Activated CD4-positive, CD25-positive, alpha-beta regulatory T cell treated with anti-CD3 and anti-CD28 coated beads, Interleukin-2, amount 50 U/mL, for 72 hours (primary cell): Measurements from ENCODE around the gene EML1.

Experiments used
- DNase-seq: peaks from one replicate; pipeline ENCODE4 v3.0.0; 2021

EML1 gene

DNA sequence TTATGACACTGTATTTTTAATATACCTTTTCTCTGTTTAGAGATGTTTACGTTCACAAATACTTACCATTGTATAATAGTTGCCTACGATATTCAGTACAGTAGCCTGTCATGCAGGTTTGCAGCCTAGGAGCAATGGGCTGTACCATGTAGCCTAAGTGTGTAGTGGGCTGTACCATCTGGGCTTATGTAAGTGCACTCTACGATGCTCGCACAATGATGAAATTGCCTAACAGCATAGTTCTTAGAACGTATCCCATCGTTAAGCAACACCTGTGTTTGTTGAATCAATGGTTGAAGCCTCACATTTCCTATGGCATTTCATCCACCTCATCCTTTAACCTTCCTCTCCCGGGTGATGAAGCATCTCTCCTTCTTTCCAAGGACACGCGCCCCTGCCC, 12.5 kb upstream of the EML1 start:
- DNase-seq, result no peak

- DNase-seq, result no peak
Measured at GRCh38 chr14:99781091-99781490, 12.1 kb upstream of the EML1 start.

DNA sequence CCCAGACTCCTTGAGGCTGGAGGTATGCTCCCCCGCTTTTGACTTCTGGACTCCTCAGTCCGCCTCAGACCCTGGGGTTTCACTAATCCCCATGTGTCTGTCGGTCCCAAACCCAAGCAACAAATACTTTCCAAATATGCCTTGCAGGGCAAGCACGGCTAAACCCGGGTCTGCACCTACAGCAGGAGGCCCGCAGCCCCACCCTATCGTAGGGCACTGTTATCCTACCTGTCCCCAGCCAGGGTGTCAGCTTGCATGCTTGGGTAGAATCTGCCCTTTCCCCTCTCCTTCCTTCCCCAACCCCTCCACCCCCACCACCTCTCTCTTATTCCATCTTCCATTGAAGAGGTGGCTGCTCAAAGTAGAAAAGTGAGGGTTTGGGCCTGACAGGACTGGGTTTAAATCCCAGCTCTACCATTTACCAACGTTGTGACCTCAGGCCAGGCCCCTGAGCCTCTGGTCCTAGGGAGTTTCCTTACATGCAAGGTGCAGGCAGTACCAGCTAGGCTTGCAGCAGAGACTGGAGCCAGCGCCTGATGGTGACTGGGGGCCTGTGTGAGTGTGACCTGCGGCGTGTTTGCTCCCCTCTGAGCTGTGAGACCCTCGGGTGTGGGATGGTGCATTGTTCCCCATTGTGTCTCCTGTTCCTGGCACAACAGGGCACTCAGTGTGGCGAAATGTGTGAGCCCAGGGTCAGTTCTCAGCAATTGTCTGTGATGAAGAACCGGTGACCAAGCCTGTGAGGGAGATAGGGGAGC, 11.2 kb upstream of the EML1 start:
- DNase-seq, result no peak

DNA sequence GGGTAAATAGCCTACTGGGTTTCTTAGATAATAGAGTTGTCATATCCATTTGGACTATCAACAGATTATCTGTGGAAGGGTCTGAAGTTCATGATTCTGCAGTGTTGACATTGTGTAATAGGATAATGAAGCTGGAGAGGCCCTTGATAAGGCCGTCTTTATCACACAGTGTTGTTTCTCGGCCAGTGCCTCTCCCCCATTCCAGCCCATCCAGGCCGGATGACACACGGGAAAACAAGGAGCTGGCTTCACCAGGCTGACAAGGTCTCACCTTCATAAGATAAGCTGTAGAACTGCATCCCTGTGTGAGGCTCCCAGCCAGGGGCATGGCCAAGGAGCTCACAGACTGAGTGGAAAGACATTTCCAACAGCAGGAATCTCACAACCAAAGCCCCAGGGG, 8.7 kb upstream of the EML1 start:
- no peak for DNase-seq

DNA sequence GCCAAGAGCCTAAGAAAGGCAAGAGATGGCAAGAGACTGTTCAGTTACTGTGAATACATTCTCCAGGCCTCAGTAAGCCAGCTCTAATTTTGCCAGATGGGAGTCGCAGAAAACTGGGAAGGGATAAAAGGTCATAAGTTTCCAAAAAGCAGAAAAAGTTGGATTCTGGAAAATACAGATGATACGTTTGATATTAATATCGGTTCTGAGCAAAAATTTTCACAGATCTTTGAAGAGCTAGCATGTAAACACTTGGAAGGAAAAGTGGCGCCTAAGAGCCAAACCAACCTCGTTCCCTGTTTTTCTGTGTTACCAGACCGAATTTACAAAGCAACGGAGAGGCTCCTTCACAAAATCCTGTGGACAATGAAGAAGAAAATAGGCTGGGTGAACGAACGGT, 7.8 kb upstream of the EML1 start:
- no peak for DNase-seq

- no peak for DNase-seq
Measured at GRCh38 chr14:99786511-99786989, 6.7 kb upstream of the EML1 start.

DNA sequence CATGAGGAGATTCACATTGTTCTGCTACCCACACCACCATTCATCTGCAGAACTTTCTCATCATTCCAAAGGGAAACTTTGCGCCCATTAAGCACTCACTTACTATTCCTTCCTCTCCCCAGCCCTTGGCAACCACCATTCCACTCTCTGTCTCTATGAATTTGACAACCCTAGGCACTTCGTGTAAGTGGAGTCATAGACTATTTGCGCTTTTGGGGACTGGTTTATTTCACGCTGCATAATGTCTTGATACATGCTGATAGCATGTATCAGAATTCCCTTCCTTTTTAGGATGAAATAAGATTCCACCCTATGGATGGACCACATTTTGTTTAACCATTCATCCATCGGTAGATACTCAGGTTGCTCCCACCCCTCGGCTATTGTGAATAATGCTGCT, 4.5 kb upstream of the EML1 start:
- no peak for DNase-seq

- DNase-seq, result no peak
Measured at GRCh38 chr14:99789581-99789980, 3.6 kb upstream of the EML1 start.

DNA sequence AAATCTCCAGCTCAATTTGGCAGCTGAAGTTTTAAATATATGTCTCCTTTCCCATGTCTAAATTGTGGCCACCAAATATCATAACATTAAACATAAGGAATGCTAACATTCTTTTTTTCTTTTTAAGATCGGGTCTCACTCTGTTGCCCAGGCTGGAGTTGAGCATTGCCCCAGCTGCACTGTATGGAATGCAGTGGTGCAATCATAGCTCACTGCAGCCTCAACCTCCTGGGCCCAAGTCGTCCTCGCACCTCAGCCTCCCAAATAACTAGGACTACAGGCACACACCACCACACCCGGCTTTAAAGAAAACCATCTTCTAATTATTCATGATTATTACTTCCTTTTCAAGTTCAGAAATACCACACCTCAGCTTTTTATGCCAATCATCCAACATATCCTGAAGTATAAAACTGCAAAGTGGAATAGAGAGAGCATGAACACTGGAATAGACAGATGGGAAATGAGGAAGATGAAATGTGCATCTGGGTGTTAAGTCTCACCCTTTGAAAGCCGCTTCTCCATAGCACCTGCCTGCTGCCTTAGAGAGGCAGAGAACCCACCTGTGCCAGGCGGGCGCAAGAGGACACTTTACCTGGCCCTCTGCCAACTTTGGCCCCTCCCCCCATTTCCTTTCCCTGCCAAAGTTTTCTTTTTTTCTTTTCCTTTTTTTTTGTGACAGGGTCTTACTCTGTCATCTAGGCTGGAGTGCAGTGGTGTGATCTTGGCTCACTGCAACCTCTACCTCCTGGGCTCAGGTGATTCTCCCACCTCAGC, 2.8 kb upstream of the EML1 start:
- DNase-seq, result no peak

DNA sequence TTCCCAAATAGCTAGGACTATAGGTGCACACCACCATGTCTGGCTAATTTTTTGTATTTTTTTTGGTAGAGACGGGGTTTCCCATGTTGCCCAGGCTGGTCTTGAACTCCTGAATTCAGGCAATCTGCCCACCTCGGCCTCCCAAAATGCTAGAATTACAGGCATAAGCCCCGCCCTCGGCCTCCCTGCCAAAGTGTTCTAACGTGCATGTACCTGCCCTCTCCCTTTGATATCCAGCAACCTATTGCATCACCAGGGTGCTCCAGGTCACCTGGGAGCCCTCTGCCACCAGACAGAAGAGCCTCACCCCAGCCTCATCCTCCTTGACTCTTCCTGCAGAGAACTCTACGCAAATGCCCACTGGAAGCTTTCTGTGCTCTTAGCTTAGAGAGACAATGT, 2.2 kb upstream of the EML1 start:
- no peak for DNase-seq

GRCh38 chr14:99791476-99792209, 1.6 kb upstream of the EML1 start:
- no peak for DNase-seq

- no peak for DNase-seq
Measured at GRCh38 chr14:99792210-99792535, 1.0 kb upstream of the EML1 start.

DNA sequence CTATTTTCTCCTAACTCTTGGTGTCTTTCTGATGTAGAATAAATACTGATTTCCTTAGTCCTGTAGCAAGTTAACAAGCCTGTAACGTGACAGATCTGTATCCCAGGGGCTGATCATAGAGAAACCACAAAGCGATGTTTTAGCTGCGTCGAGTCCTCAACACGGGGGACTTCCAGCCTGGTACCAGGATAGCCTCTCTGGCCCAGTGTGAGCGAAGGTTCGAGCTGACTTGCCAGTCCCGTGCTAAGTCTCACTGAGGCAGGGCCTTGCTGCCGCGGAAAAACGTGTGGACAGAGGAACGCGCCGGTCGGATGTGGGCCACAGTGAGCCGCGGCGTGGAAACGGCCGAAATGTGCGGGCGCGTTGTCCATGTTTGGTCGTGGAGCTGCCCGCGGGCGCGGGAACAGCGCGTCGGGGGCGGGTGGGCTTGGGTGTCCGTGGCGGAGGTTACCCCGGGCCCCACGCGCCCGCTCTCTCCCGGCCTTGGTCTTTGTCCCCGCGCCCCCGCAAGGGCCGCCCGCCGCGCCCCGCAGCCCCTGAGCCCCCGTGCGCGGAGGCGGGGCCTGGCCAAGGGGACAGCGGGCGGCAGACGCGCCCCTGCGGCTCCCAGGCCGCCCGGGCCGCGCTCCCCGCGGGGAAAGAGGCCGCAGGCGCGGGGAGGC, 531 bp upstream of the EML1 start:
- DNase-seq, result no peak

DNA sequence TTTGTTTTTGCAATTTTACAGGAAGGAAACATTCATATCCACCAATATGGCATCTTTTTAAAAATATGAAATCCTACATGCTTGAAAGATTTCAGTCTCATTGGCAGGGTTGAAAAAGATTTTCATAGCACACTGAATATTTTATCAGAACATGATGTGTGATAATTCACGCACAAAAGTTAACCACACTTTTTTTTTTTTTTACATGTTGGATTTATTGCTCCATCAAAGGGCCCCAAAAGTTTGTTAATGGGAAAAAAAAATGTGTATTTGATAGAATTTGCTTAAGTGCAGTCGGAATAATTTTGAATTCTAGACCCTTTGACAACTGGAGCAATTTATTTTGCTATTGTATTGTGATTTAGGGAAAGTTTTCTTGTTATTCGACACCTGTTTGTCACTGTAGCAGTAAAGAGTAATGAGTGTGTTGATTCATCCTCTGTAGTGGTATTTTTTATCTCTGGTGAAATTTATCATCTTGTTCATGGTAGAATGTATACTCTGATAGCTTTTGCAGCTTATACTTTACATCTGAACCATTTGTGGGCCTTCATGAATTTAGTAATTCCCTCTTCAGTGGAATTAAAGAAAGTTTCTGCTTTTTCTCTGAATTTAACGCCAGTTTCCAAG, 1.1 kb downstream of the EML1 start:
- no peak for DNase-seq

- DNase-seq, result no peak
Measured at GRCh38 chr14:99795046-99795445, 1.8 kb downstream of the EML1 start.

DNA sequence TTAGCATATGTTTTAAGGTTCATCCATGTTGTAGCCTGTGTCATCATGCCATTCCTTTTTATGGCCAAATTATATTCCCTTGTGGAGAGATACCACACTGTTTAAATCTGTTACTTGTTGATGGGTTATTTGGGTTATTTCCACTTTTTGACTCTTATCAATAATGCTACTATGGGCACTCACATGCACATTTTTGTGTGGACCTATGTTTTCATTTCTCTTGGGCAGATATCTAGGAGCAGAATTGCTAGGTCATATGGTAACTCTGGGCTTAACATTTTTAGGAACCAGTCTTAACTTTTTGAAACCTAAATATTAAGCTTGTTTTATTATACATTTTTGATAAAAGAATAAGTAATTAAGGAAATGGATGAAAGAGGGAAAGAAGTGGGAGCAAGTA, 4.0 kb downstream of the EML1 start:
- DNase-seq, result no peak

DNA sequence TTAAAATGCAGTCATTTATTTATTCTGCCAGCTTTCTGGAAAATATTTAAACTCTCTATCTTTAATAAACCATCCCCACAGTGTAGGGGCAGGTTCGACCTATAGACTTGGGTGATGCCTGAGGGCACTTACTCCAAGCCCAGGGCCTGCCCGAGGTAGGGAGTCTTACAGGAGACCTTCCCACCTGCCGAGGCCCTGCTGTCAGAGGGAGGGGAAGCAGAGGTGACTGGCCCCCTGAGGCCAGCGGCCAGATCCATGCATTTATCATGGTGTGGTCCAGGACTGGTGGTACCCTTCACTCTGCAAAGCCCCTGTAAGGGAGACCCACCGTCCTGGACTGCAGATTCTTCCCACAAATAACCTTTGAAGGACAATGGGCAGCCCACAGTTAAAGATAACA, 7.6 kb downstream of the EML1 start:
- DNase-seq, result no peak

DNA sequence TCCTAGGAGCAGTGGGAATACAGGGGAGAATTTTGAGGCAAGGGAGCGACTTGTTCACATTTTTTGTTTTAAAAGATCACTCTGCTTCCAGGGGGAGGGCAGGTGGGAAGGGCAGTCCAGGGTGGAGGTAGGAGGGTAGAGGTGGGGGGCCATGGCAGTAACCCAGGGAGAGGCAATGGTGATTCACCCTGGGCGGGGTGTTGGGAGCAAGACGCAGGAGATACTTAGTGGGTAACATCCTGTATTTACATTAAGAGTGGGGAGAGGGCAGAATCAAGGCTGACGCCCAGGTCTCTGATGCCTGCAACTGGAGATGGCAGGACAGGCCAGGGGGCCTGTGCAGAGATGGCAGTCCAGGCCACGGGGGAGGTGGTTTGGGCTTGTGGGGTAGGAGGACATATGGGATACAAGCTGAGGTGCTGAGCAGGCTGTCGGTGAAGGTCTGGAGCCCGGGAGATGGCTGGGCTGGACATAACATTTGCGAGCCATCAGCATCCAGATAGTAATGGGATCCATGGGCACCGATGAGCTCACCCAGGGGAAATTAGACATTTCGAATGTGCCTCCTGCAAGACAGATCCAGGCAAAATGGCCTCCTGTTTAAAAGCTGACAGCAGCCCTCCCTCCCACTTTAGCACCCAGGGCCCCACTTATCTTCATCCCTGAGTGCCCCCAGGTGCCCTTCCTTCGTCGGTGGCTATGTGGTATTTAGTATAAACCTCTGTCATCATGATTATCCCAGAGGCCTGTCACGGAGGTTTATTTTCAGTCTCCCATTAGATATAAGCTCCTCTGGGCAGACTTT, 9.3 kb downstream of the EML1 start:
- no peak for DNase-seq

DNA sequence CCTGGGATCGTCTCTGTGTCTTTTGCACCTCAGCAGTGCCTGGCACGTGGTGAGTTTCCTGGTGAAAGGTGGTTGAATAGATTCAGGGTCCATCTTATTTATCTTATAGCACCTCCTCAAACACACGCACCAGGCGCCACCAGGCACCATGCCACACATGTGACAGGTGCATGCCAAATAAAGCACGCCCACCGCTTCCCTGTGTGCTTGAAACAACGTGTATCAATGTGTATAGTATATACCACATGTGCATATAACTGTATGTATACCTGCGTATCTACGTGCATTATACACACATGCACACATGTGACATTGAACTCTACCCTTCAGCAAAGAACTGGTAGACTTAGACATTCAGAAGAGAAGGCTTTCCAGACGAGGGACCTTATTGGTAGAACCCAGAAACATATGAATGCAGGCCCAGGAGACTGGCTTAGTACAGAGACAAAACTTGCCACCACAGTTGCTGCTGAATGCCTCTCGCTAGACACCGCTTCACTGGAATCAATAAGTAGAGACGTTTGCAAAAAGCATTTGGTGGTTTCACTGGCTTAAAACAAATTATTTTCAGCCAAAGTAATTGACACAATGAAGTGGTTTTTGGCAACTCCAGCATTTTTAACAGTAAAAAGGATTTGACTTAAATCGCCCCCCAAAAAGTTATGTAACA, 10.0 kb downstream of the EML1 start:
- no peak for DNase-seq

DNA sequence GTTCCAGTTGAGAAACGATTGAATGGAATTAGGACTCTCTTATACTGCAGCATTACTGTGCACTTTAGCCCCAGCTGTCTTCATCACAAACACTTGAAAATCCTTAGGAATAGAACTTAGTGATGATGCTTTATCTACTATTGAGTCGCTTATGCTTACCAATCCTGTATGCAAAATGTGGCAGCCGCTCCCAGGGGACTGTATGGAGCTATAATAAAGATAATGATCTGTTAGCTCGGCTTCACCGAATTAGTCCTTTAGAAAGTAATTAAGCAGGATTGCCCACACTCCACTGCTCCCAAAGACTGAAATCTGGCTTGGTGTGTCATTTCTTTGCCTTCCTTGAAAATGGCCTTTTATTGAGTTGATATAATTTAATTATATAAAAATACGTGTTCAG, 10.6 kb downstream of the EML1 start:
- no peak for DNase-seq

GRCh38 chr14:99805757-99806439, 12.7 kb downstream of the EML1 start:
- DNase-seq, result no peak
